ENCODE results near the gene PRKCH.
A peak's percentile ranks its signal among the peaks of the same experiment; 100 is the strongest.

PRKCH gene

GRCh38 chr14:61492474-61492873 lies 171.1 kb downstream of the PRKCH start:
- DNase-seq (ENCODE audit: low spot score), result no peak

- DNase-seq (ENCODE audit: low spot score), result peak; percentile 87
Measured at GRCh38 chr14:61493239-61493638, 171.9 kb downstream of the PRKCH start.

- no peak for DNase-seq (ENCODE audit: low spot score)
Measured at GRCh38 chr14:61494018-61494417, 172.6 kb downstream of the PRKCH start.

GRCh38 chr14:61495809-61496208 lies 174.4 kb downstream of the PRKCH start:
- no peak for DNase-seq (ENCODE audit: low spot score)

- no peak for DNase-seq (ENCODE audit: low spot score)
Measured at GRCh38 chr14:61498303-61498702, 176.9 kb downstream of the PRKCH start.

- peak; percentile 69 for DNase-seq (ENCODE audit: low spot score)
Measured at GRCh38 chr14:61498811-61499210, 177.4 kb downstream of the PRKCH start.

- DNase-seq (ENCODE audit: low spot score), result no peak
Measured at GRCh38 chr14:61499991-61500390, 178.6 kb downstream of the PRKCH start.

- no peak for DNase-seq (ENCODE audit: low spot score)
Measured at GRCh38 chr14:61501714-61502458, 180.5 kb downstream of the PRKCH start.

GRCh38 chr14:61502459-61503093 lies 181.2 kb downstream of the PRKCH start:
- no peak for DNase-seq (ENCODE audit: low spot score)

- no peak for DNase-seq (ENCODE audit: low spot score)
Measured at GRCh38 chr14:61503167-61503801, 181.9 kb downstream of the PRKCH start.

- DNase-seq (ENCODE audit: low spot score), result no peak
Measured at GRCh38 chr14:61504901-61505300, 183.5 kb downstream of the PRKCH start.

GRCh38 chr14:61505815-61506809 lies 184.7 kb downstream of the PRKCH start:
- no peak for DNase-seq (ENCODE audit: low spot score)

GRCh38 chr14:61508526-61508925 lies 187.1 kb downstream of the PRKCH start:
- DNase-seq (ENCODE audit: low spot score), result no peak

- no peak for DNase-seq (ENCODE audit: low spot score)
Measured at GRCh38 chr14:61510736-61511557, 189.6 kb downstream of the PRKCH start.

- DNase-seq (ENCODE audit: low spot score), result no peak
Measured at GRCh38 chr14:61511558-61511948, 190.2 kb downstream of the PRKCH start.

- DNase-seq (ENCODE audit: low spot score), result peak; percentile 59
Measured at GRCh38 chr14:61512026-61512834, 190.9 kb downstream of the PRKCH start.

- peak; percentile 36 for DNase-seq (ENCODE audit: low spot score)
Measured at GRCh38 chr14:61513986-61514830, 192.8 kb downstream of the PRKCH start.

GRCh38 chr14:61514927-61515326 lies 193.5 kb downstream of the PRKCH start:
- no peak for DNase-seq (ENCODE audit: low spot score)

GRCh38 chr14:61515436-61516117 lies 194.2 kb downstream of the PRKCH start:
- no peak for DNase-seq (ENCODE audit: low spot score)

Measured in GM03348 (cell line).